NCI-H526 (cell line): Measurements from ENCODE around the gene C4orf46.

Source experiments
- DNase-seq, 2 experiments: peaks; one replicate each; lab custom pipeline; 2025; lab: John Stamatoyannopoulos, UW

Gene C4orf46

DNA sequence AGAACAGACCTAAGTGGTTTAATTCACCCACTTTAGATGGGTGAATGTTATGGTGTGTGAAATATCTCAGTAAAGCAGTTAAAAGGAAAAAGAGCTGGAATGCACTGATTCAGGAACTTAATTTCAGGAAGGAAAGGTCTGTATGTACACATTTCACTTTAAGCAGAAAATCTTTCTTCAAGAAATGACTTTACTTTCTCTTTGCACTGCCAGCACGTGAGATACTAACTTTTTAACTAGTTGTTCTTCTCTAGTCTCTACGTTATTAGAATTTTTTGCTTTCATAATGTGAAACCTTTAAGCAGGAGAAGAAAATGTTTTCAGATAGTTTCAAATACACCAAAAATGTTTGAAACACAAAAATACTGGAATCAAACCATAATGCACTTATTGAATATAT, 18.8 kb downstream of the C4orf46 start:
- DNase-seq = no peak

DNA sequence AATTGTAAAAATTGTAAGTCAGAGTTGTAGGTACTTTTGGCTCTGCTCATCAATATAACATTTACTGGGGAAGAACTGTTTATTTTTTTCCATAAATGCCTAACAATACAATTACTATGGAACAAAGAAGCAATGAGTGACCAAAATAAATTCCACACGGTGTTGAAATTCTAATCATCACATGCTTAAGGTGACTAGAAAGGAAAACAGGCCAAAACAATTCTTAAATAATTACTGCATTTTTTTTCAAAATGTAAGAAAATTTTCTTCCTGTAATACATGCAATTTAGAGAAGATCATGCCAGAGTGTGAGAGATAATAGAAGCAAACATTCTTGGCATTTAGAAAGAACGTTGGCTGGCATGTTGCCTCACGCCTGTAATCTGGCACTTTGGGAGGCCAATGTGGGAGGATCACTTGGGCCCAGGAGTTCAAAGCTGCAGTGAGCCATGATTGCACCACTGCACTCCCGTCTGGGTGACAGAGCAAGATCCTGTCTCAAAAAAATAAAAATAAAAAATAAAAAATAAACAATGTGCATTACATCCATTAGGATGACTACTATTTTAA, 22.5 kb downstream of the C4orf46 start:
- DNase-seq = no peak

DNA sequence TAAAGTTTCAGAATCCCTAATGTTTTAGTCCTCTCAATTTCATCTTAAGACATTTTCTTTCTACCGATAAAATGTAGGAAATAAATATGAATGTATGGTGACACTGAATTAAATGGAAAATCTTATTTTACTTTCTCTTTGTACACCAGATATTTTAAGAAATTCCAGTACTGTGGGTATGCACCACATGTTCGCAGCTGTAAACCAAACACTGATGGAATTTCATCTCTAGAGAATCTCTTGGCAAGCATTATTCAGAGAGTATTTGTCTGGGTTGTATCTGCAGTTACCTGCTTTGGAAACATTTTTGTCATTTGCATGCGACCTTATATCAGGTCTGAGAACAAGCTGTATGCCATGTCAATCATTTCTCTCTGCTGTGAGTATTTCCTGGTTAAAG, 26.9 kb downstream of the C4orf46 start:
- peak; percentile 19 to 41 for DNase-seq

DNA sequence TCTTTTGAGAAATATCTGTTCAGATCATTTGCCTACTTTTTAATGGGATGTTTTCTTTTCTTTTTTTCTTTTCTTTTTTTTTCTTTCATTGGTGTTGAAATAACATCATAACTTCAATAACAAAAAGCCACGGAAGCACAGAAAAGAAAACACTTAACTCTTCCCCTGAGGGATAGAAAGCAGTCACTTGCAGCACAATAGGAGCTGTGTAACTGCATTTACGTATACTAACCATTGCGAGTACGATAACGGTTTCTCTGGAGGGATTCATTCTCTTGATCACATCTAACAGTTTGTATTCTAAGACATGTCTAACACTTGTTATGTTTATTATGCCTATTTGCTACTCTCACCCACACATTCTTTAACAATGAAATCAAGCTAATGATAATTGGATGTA, 27.3 kb downstream of the C4orf46 start:
- no peak for DNase-seq

DNA sequence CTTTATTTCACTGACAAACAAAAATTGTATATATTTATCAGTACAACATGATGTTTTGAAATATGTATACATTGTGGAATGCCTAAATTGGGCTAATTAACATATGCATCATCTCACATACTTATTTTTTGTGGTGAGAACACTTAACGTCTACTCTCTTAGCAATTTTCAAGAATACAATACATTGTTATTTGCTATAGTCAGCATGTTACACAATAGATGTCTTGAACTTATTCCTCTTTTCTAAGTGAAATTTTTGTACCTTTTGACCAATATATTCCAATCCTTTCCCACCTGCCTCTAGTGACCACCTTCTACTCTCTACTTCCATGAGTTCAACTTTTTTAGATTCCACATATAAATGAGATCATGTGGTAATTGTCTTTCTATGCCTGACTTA, 35.1 kb downstream of the C4orf46 start:
- no peak for DNase-seq

DNA sequence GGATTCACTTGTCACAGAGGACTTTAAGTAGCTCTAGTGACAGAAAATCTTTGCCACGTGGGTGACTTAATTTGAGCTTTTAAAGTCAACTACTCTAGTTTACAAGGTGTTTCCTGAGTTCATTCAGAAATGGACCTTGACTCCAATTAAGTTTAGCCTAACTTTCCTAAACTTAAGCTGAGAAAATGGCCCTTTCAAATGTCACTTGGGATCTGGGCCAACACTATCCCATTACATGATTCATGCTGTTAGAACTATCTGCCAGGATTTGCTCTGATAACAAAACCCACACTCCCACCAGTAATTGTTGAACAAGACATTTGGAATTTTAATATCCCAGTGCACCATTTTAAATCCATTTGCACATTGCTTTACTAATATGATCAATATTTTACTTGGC, 40.8 kb downstream of the C4orf46 start:
- no peak for DNase-seq

DNA sequence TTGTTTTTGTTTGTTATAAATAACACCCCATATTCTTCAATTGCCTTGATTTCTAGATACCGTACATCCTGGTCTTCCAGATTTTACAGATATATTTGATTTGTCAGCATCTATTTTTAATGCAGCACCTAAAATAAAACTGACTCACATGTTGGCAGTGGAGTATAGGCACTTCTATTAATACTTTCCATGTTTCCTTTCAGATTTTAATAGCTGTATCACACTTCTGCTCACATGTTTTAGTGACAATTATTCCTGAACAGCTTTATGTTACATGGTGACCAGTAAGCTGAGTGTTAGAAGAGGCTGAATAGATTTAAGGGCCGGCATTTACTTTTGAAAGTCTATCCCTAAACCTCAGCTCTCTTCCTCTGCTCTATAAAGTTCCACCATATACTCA, 46.1 kb downstream of the C4orf46 start:
- DNase-seq = no peak

DNA sequence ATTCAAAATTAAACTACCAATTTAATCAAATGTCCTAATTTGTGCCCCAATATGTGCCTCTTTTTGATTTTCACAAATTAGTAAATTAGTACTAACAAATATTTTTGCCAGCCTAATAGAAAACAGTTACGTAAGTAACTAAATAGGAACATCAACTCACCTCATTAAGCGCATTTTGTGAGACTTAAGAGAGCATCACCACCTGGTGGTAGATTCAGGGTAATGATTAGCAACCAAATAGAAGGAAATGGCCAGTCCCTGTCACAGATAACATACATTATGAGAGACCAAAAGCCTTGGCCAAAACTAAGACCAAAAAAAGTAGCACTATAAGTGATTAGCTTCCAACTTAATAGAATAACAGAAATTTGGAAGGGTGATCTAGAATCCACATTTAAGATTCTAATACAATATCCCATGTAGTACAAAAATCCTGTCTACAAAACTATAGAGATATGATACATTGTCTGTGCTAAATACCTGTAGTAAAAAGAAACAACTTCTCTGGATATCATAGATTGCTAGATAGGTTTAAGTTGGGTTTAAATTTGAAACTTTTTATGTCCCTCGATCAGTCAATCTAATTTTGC, 46.7 kb downstream of the C4orf46 start:
- peak; percentile 64 to 78 for DNase-seq

DNA sequence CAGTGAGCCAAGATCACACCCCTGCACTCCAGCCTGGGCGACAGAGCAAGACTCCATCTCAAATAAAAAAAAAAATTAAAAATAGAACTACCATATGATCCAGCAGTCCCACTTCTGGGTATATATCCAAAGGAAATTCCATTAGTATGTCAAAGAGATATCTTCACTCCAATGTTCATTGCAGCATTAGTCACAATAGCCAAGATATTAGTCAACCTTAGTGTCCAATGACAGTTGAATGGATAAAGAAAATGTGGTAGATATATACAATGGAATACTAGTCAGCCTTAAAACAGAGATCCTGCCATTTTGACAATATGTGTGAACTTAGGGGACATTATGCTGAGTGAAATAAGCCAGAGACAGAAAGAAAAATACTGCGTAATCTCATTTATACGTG, 49.4 kb downstream of the C4orf46 start:
- DNase-seq = no peak

DNA sequence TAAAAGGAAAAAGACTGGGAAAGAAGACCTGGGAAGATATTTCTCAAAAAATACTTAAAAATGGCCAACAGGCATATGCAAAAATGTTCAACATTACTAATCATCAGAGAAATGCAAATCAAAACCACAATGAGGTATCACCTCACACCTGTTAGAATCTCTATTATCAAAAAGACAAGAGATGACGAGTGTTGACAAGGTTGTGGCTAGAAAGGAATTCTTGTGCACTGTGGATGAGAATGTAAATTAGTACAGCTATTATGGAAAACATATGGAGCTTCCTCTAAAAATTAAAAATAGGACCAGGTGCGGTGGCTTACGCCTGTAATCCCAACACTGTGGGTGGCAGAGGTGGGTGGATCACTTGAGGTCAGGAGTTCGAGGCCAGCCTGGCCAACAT, 50.0 kb downstream of the C4orf46 start:
- peak; percentile 91 to 93 for DNase-seq

DNA sequence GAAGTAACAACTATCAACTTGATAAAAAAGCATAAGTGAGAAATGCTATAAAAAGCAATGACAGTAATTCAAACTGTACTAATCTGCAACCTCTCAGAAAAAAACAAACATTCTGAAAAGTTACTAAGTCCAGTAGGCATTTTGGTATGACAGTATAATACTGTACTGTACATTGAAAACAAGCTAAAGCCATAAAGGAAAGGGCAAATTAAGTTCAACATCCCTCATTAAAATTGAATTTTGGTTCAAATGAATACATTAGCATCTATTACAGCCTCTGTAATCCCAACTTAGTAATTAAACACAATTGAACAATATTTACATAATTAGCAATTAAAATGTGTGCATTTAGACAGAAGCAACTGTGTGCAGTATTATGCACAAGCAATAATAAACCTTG, 53.7 kb downstream of the C4orf46 start:
- no peak for DNase-seq
